T47D (cell line): ENCODE data around the gene SLAMF1.
"Not testable (repeated sequence)": the region's sequence is repeated elsewhere in the genome, so short reads cannot be mapped to it uniquely, and the experiment has no call there.

ENCODE experiments used
- DNase-seq, 2 experiments: peaks; one replicate each; pipeline versions ENCODE4 v3.0.0 to v3.0.0-alpha.2; 2011 to 2012; ENCODE audit warnings: low read depth in 1 of 2, low spot score in 1 of 2
- JUND ChIP-seq: IDR thresholded peaks from 2 replicates; pipeline ENCODE4 v1.6.1; 2012; ENCODE audit warnings: low read depth
- in situ Hi-C: cut with HindIII; loops from 2 replicates; pipeline ENCODE4 v1.10.0; 2016; ENCODE audit warnings: low sequenced_read_pairs, low pct_unique_long_range_greater_than_20kb

Gene SLAMF1

GRCh38 chr1:160580221-160580812 is 66.5 kb downstream of the SLAMF1 start:
- TF ChIP-seq JUND: no peak
- in situ Hi-C loops: no loop called here
- DNase-seq: no peak

GRCh38 chr1:160579216-160579701 is 67.6 kb downstream of the SLAMF1 start, which contains the start of gene CD84:
CD84 (minus strand) TSS chr1:160579496; CDS start chr1:160579437, 59 bp downstream.
- TF ChIP-seq JUND: no peak
- in situ Hi-C loops: no loop called here
- no peak for DNase-seq

- no peak for DNase-seq
- in situ Hi-C loops: no loop called here
- TF ChIP-seq JUND: no peak
Observed at GRCh38 chr1:160578525-160579191, 68.2 kb downstream of the SLAMF1 start.

GRCh38 chr1:160578175-160578524 is 68.7 kb downstream of the SLAMF1 start:
- TF ChIP-seq JUND: no peak
- no peak for DNase-seq
- in situ Hi-C loops: no loop called here

GRCh38 chr1:160577671-160578070 is 69.2 kb downstream of the SLAMF1 start:
- in situ Hi-C loops: no loop called here
- no peak for DNase-seq
- no peak for TF ChIP-seq JUND

GRCh38 chr1:160576884-160577283 is 70.0 kb downstream of the SLAMF1 start:
- in situ Hi-C loops: no loop called here
- DNase-seq: no peak
- TF ChIP-seq JUND: no peak

GRCh38 chr1:160576390-160576789 is 70.5 kb downstream of the SLAMF1 start:
- no peak for TF ChIP-seq JUND
- no peak for DNase-seq
- in situ Hi-C loops: no loop called here

GRCh38 chr1:160575112-160575664 is 71.7 kb downstream of the SLAMF1 start:
- DNase-seq: no peak
- in situ Hi-C loops: no loop called here
- no peak for TF ChIP-seq JUND

GRCh38 chr1:160570840-160571239 is 76.0 kb downstream of the SLAMF1 start:
- in situ Hi-C loops: no loop called here
- no peak for TF ChIP-seq JUND
- DNase-seq: no peak

- no peak for DNase-seq
- TF ChIP-seq JUND: no peak
- in situ Hi-C loops: no loop called here
Observed at GRCh38 chr1:160569806-160570205, 77.0 kb downstream of the SLAMF1 start.

- in situ Hi-C loops: no loop called here
Observed at GRCh38 chr1:160567858-160568682, 78.8 kb downstream of the SLAMF1 start.

GRCh38 chr1:160567341-160567740 is 79.5 kb downstream of the SLAMF1 start:
- DNase-seq: no peak
- in situ Hi-C loops: no loop called here
- TF ChIP-seq JUND: no peak

More at GRCh38 chr1:160567858-160568682, 78.8 kb downstream of the SLAMF1 start:
- no peak for TF ChIP-seq JUND
- DNase-seq: no peak

- in situ Hi-C loops: no loop called here
- DNase-seq: no peak
- no peak for TF ChIP-seq JUND
Observed at GRCh38 chr1:160565564-160565963, 81.3 kb downstream of the SLAMF1 start.

GRCh38 chr1:160563230-160563629 is 83.6 kb downstream of the SLAMF1 start:
- in situ Hi-C loops, DNase-seq: not testable (repeated sequence)

GRCh38 chr1:160562745-160563144 is 84.1 kb downstream of the SLAMF1 start:
- DNase-seq, in situ Hi-C loops: not testable (repeated sequence)
